ENCODE measurements around the gene PIP5K1A.

GRCh38 chr1:151273924-151274466 lies 75.6 kb downstream of the PIP5K1A start:
- TF ChIP-seq, protein P1, sequence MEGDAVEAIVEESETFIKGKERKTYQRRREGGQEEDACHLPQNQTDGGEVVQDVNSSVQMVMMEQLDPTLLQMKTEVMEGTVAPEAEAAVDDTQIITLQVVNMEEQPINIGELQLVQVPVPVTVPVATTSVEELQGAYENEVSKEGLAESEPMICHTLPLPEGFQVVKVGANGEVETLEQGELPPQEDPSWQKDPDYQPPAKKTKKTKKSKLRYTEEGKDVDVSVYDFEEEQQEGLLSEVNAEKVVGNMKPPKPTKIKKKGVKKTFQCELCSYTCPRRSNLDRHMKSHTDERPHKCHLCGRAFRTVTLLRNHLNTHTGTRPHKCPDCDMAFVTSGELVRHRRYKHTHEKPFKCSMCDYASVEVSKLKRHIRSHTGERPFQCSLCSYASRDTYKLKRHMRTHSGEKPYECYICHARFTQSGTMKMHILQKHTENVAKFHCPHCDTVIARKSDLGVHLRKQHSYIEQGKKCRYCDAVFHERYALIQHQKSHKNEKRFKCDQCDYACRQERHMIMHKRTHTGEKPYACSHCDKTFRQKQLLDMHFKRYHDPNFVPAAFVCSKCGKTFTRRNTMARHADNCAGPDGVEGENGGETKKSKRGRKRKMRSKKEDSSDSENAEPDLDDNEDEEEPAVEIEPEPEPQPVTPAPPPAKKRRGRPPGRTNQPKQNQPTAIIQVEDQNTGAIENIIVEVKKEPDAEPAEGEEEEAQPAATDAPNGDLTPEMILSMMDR (conservative IDR thresholded peaks at IDR 0.05; ENCODE audit: low read depth, low read length), result no peak
- no peak for TF ChIP-seq EZH2phosphoT487 (IDR thresholded peaks at IDR 0.05; ENCODE audit: borderline replicate concordance, low read length)

Measured in PC-3 (cell line).